Caki2 (cell line): ENCODE measurements around the gene CD44. TPM values are rescaled to one million over a fixed set of nuclear protein-coding genes. Genes with fewer than 3 reads are reported as not detected.

Source experiments
- DNase-seq: peaks from one replicate; pipeline ENCODE4 v3.0.0-alpha.2; 2015; ENCODE audit warnings: low read depth
- in situ Hi-C: cut with HindIII; loops from 2 replicates; pipeline ENCODE4 v1.10.0; 2016; ENCODE audit warnings: low sequenced_read_pairs, low pct_unique_long_range_greater_than_20kb, mixed read lengths
- total RNA-seq: library from RNA; depleted of rRNA; stranded (reverse); fragments of >200 nt; shearing (Covaris generic); gene quantifications from 2 replicates; pipeline ENCODE4 v1.2.3, GENCODE V29; 2014; ENCODE audit warnings: low replicate concordance

Gene CD44
- total RNA-seq, 1 experiment from 2014 or later, result 219 TPM

- in situ Hi-C loops, result no loop called here
- no peak for DNase-seq
Observed at GRCh38 chr11:35151241-35151640, 12.3 kb downstream of the CD44 start.

- in situ Hi-C loops, result no loop called here
- DNase-seq, result no peak
Observed at GRCh38 chr11:35151683-35152280, 12.8 kb downstream of the CD44 start.

GRCh38 chr11:35152575-35152974, 13.6 kb downstream of the CD44 start:
- in situ Hi-C loops, result no loop called here
- no peak for DNase-seq

GRCh38 chr11:35153280-35153679, 14.3 kb downstream of the CD44 start:
- in situ Hi-C loops, result no loop called here

GRCh38 chr11:35154952-35155351, 16.0 kb downstream of the CD44 start:
- in situ Hi-C loops, result no loop called here
- DNase-seq, result no peak

More at GRCh38 chr11:35153280-35153679, 14.3 kb downstream of the CD44 start:
- DNase-seq, result no peak

GRCh38 chr11:35155677-35156076, 16.7 kb downstream of the CD44 start:
- in situ Hi-C loops, result no loop called here

GRCh38 chr11:35157814-35158700, 19.1 kb downstream of the CD44 start:
- in situ Hi-C loops, result no loop called here
- DNase-seq, result no peak

More at GRCh38 chr11:35155677-35156076, 16.7 kb downstream of the CD44 start:
- DNase-seq, result no peak

GRCh38 chr11:35158701-35159510, 19.9 kb downstream of the CD44 start:
- in situ Hi-C loops, result no loop called here
- DNase-seq, result no peak

GRCh38 chr11:35160246-35160824, 21.4 kb downstream of the CD44 start:
- in situ Hi-C loops, result no loop called here
- no peak for DNase-seq

GRCh38 chr11:35160902-35161597, 22.1 kb downstream of the CD44 start:
- in situ Hi-C loops, result no loop called here
- no peak for DNase-seq

GRCh38 chr11:35162745-35163144, 23.8 kb downstream of the CD44 start:
- no peak for DNase-seq
- in situ Hi-C loops, result no loop called here

GRCh38 chr11:35163209-35163608, 24.2 kb downstream of the CD44 start:
- in situ Hi-C loops, result no loop called here
- peak; percentile 97 for DNase-seq

- in situ Hi-C loops, result no loop called here
- DNase-seq, result no peak
Observed at GRCh38 chr11:35163702-35164496, 24.9 kb downstream of the CD44 start.

GRCh38 chr11:35165030-35165422, 26.1 kb downstream of the CD44 start:
- in situ Hi-C loops, result no loop called here
- DNase-seq, result no peak

- in situ Hi-C loops, result no loop called here
- DNase-seq, result peak; percentile 64
Observed at GRCh38 chr11:35165423-35166368, 26.7 kb downstream of the CD44 start.
